Choroid plexus epithelial cell (primary cell): Measurements from ENCODE around the gene RAP2A.

Experiments used
- DNase-seq: peaks from one replicate; pipeline ENCODE4 v3.0.0-alpha.2; 2010; ENCODE audit warnings: low read depth
- H3K4me3 ChIP-seq: 2 replicates; pipeline ENCODE4 v1.5.1; 2011; ENCODE audit warnings: low read depth, mild to moderate bottlenecking, control low read depth, low read length, moderate library complexity
- CTCF ChIP-seq: conservative IDR thresholded peaks from 2 replicates; pipeline ENCODE4 v1.5.1; 2011; ENCODE audit warnings: low read depth, mild to moderate bottlenecking, control low read depth, inconsistent platforms, low read length, moderate library complexity

RAP2A gene

GRCh38 chr13:97460853-97461252 is 26.9 kb downstream of the RAP2A start:
- no peak for TF ChIP-seq CTCF
- DNase-seq = no peak
- H3K4me3 ChIP-seq = no peak overlapping the region

- H3K4me3 ChIP-seq = no peak overlapping the region
- TF ChIP-seq CTCF = no peak
- no peak for DNase-seq
These were observed 30.6 kb downstream of the RAP2A start for GRCh38 chr13:97464561-97464960.

DNA sequence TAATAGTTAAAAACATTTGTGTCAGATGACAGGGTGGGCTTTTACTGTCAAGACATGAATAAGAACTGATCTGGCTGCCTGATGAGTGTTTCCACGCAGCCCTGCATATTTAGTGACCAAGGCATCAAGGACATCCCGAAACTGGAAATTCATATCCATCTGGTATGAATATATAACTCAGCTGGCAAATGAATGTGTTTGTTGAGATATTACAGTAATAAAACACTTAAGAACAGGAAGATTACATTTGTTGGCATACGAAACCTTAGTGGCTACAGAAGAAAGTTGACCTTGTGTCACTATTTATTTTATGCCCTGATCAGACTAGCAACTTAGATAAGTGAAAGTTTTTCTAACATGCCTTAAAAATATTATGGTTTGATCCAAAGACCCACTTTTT is 32.8 kb downstream of the RAP2A start:
- TF ChIP-seq CTCF = no peak
- no peak for DNase-seq
- no peak overlapping the region for H3K4me3 ChIP-seq

DNA sequence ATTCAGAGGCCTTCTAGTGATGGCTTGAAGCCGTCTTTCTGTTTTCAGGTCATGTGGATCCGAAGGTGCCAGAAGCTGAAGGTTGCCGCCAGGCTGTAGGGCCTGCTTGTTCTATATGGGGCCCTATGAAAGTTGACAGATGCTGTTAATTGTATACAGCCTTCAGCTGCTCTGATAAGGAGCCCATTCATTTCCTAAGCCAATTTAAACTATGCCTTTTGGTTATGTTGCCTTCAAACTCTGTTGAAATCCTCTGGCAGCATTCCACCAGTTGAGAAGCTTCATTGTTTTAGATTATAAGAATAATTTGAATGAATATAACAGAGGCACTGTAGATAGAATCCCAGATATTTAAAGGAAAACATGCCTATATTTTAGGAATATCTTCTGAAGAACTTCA is 34.4 kb downstream of the RAP2A start:
- peak; percentile 61 for DNase-seq
- no peak for TF ChIP-seq CTCF
- no peak overlapping the region for H3K4me3 ChIP-seq

- no peak for TF ChIP-seq CTCF
- no peak for DNase-seq
- H3K4me3 ChIP-seq = no peak overlapping the region
These were observed 37.7 kb downstream of the RAP2A start for GRCh38 chr13:97471711-97472110.

- H3K4me3 ChIP-seq = no peak overlapping the region
- TF ChIP-seq CTCF = no peak
- peak; percentile 23 for DNase-seq
These were observed 40.5 kb downstream of the RAP2A start for GRCh38 chr13:97474349-97474980.

- no peak for DNase-seq
- no peak for TF ChIP-seq CTCF
- H3K4me3 ChIP-seq = no peak overlapping the region
These were observed 41.0 kb downstream of the RAP2A start for GRCh38 chr13:97475011-97475410.
